ENCODE results near the gene FAM241B.

GRCh38 chr10:69641261-69641980 is 11.4 kb downstream of the FAM241B start:
- TF ChIP-seq CTCF (IDR thresholded peaks at IDR 0.05) = no peak
- no peak for TF ChIP-seq ELF1 (IDR thresholded peaks at IDR 0.05)
- no peak for TF ChIP-seq REST (IDR thresholded peaks at IDR 0.05; ENCODE audit: low read depth, low read length)
- no peak for TF ChIP-seq USF1 (IDR thresholded peaks at IDR 0.05; ENCODE audit: borderline replicate concordance, low read depth)
- TF ChIP-seq TAF1 (IDR thresholded peaks at IDR 0.05; ENCODE audit: borderline replicate concordance, low read depth, low read length) = no peak
- TF ChIP-seq RAD21 (IDR thresholded peaks at IDR 0.05; ENCODE audit: low read length) = no peak

All from SK-N-SH (cell line).